ENCODE data around the gene XPNPEP3.

Gene XPNPEP3

DNA sequence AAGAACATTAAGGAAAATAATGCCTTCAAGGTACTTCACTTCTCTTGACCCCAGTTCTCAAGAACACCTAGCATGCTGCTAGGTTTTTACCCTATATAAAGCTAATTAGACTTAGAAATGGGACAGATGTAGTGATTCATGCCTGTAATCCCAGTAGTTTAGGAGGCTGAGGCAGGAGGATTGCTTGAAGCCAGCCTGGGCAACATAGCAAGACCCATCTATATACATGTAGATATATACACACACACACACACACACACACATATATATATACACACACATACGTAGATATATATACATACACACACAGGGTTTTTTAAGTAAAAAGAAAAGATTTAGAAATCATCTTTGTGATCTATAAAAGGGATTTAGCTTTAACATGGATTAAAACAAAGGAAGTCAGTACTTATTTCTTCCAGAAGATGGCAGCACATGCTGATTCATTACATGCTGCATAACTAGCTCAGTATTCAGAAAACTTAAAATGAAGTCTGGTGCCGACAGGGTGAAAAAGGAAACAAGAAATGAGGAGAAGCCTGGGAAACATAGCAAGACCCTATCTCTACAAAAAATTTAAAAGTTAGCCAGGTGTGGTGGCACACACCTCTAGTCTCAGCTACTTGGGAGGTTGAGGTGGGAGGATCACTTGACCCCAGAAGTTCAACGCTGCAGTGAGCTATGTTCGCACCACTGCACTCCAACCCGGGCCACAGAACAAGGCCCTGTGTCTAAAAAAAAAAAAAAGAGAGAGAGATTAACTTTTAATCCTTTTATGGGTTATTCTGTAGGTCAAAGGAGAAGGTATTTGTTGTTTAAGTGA lies 65.7 kb downstream of the XPNPEP3 start (continued):
- TF ChIP-seq, protein P1, sequence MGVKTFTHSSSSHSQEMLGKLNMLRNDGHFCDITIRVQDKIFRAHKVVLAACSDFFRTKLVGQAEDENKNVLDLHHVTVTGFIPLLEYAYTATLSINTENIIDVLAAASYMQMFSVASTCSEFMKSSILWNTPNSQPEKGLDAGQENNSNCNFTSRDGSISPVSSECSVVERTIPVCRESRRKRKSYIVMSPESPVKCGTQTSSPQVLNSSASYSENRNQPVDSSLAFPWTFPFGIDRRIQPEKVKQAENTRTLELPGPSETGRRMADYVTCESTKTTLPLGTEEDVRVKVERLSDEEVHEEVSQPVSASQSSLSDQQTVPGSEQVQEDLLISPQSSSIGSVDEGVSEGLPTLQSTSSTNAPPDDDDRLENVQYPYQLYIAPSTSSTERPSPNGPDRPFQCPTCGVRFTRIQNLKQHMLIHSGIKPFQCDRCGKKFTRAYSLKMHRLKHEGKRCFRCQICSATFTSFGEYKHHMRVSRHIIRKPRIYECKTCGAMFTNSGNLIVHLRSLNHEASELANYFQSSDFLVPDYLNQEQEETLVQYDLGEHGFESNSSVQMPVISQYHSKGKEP (tag by site-specific recombination; IDR thresholded peaks at IDR 0.05) = no peak
- TF ChIP-seq SP7 (tag by site-specific recombination; IDR thresholded peaks at IDR 0.05) = 0 out of 2 replicates have a peak, but pooled peaks have one; percentile 18
- TF ChIP-seq, protein P2, sequence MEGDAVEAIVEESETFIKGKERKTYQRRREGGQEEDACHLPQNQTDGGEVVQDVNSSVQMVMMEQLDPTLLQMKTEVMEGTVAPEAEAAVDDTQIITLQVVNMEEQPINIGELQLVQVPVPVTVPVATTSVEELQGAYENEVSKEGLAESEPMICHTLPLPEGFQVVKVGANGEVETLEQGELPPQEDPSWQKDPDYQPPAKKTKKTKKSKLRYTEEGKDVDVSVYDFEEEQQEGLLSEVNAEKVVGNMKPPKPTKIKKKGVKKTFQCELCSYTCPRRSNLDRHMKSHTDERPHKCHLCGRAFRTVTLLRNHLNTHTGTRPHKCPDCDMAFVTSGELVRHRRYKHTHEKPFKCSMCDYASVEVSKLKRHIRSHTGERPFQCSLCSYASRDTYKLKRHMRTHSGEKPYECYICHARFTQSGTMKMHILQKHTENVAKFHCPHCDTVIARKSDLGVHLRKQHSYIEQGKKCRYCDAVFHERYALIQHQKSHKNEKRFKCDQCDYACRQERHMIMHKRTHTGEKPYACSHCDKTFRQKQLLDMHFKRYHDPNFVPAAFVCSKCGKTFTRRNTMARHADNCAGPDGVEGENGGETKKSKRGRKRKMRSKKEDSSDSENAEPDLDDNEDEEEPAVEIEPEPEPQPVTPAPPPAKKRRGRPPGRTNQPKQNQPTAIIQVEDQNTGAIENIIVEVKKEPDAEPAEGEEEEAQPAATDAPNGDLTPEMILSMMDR (tag by site-specific recombination; IDR thresholded peaks at IDR 0.05) = 0 out of 2 replicates have a peak, but pooled peaks have one; percentile 49
- TF ChIP-seq TRIM28 (IDR thresholded peaks at IDR 0.05; ENCODE audit: borderline replicate concordance, low read length) = no peak
- no peak for TF ChIP-seq ZNF585B (tag by site-specific recombination; IDR thresholded peaks at IDR 0.05)
- TF ChIP-seq ZNF10 (tag by site-specific recombination; IDR thresholded peaks at IDR 0.05) = no peak
- no peak for TF ChIP-seq ZNF394 (tag by site-specific recombination; IDR thresholded peaks at IDR 0.05; ENCODE audit: borderline replicate concordance)
- no peak for TF ChIP-seq ZNF837 (tag by site-specific recombination; IDR thresholded peaks at IDR 0.05)
- TF ChIP-seq EGR2 (tag by site-specific recombination; IDR thresholded peaks at IDR 0.05; ENCODE audit: low read depth) = no peak
- no peak for TF ChIP-seq HOXA7 (CRISPR knock-in tag; IDR thresholded peaks at IDR 0.05; ENCODE audit: borderline replicate concordance)
- no peak for TF ChIP-seq ZNF449 (tag by site-specific recombination; IDR thresholded peaks at IDR 0.05)
- no peak for TF ChIP-seq ZNF223 (tag by site-specific recombination; IDR thresholded peaks at IDR 0.05)
- no peak for TF ChIP-seq KLF9 (tag by site-specific recombination; IDR thresholded peaks at IDR 0.05; ENCODE audit: low read depth)
- TF ChIP-seq ZBTB7A (tag by site-specific recombination; IDR thresholded peaks at IDR 0.05; ENCODE audit: low read depth) = no peak
- TF ChIP-seq ZNF26 (tag by site-specific recombination; IDR thresholded peaks at IDR 0.05) = no peak
- no peak for TF ChIP-seq ZNF175 (tag by site-specific recombination; IDR thresholded peaks at IDR 0.05)
- TF ChIP-seq ZBTB48 (tag by site-specific recombination; IDR thresholded peaks at IDR 0.05) = no peak
- TF ChIP-seq ZNF530 (tag by site-specific recombination; IDR thresholded peaks at IDR 0.05; ENCODE audit: low read depth) = no peak
- TF ChIP-seq KLF16 (tag by site-specific recombination; IDR thresholded peaks at IDR 0.05) = no peak
- peak; percentile 98 for TF ChIP-seq ZNF121 (tag by site-specific recombination; IDR thresholded peaks at IDR 0.05)
- TF ChIP-seq ZNF529 (tag by site-specific recombination; IDR thresholded peaks at IDR 0.05; ENCODE audit: insufficient replicate concordance) = no peak
